ENCODE results near the gene CCDC33. TPM values are rescaled to one million over a fixed set of nuclear protein-coding genes. Genes with fewer than 3 reads are reported as not detected.
A peak's percentile ranks its signal among the peaks of the same experiment; 100 is the strongest.

Gene CCDC33
- total and polyA plus RNA-seq, 2 donors from 2014 or later = 0.63 TPM; not detected in 1

- FAIRE-seq = no peak
- intact Hi-C loops (cut with DNase I) = no loop called here
- H3K9ac ChIP-seq (ENCODE audit: low read length in 3 of 3) = no peak overlapping the region
- H3K27ac ChIP-seq (ENCODE audit: low read depth in 2 of 2, low read length in 2 of 2) = no peak overlapping the region
- no peaks in the 10 kb centered on the region for H3K36me3 ChIP-seq (ENCODE audit: control insufficient read depth in 2 of 3, insufficient read depth in 3 of 3, low read length in 3 of 3)
- no peak overlapping the region for H3K4me3 ChIP-seq (ENCODE audit: low read length in 3 of 3)
- H3K4me1 ChIP-seq (ENCODE audit: control insufficient read depth in 2 of 3, insufficient read depth in 2 of 3, low read depth in 1 of 3, low read length in 3 of 3) = no peaks in the 10 kb centered on the region
- TF ChIP-seq CTCF (IDR thresholded peaks at IDR 0.05; ENCODE audit: borderline replicate concordance, extremely low read depth, insufficient read depth) = no peak
- H3K9me3 ChIP-seq (ENCODE audit: control insufficient read depth in 2 of 3, insufficient read depth in 1 of 3, low read length in 3 of 3) = no peaks in the 10 kb centered on the region
- peak in 1 of 5 donors; percentile 49 for DNase-seq
- no peaks in the 10 kb centered on the region for H3K27me3 ChIP-seq (ENCODE audit: control insufficient read depth, insufficient read depth, low read length)
These were observed 101.0 kb downstream of the CCDC33 start for GRCh38 chr15:74337146-74337545.

GRCh38 chr15:74337607-74338211 lies 101.6 kb downstream of the CCDC33 start:
- H3K27ac ChIP-seq (ENCODE audit: low read depth in 2 of 2, low read length in 2 of 2) = no peak overlapping the region
- H3K9ac ChIP-seq (ENCODE audit: low read length in 3 of 3) = no peak overlapping the region
- no peaks in the 10 kb centered on the region for H3K27me3 ChIP-seq (ENCODE audit: control insufficient read depth, insufficient read depth, low read length)
- no peaks in the 10 kb centered on the region for H3K4me1 ChIP-seq (ENCODE audit: control insufficient read depth in 2 of 3, insufficient read depth in 2 of 3, low read depth in 1 of 3, low read length in 3 of 3)
- H3K9me3 ChIP-seq (ENCODE audit: control insufficient read depth in 2 of 3, insufficient read depth in 1 of 3, low read length in 3 of 3) = no peaks in the 10 kb centered on the region
- no peak overlapping the region for H3K4me3 ChIP-seq (ENCODE audit: low read length in 3 of 3)
- DNase-seq (peak in 1 of 5 donors; percentile 13), FAIRE-seq (no peak)
- H3K36me3 ChIP-seq (ENCODE audit: control insufficient read depth in 2 of 3, insufficient read depth in 3 of 3, low read length in 3 of 3) = no peaks in the 10 kb centered on the region
- TF ChIP-seq CTCF (IDR thresholded peaks at IDR 0.05; ENCODE audit: borderline replicate concordance, extremely low read depth, insufficient read depth) = no peak
- intact Hi-C loops (cut with DNase I) = no loop called here

- intact Hi-C loops (cut with DNase I) = no loop called here
- Histone ChIP-seq H3K9ac (ENCODE audit: low read length in 3 of 3) (no peak overlapping the region), H3K9me3 (ENCODE audit: control insufficient read depth in 2 of 3, insufficient read depth in 1 of 3, low read length in 3 of 3) (no peaks in the 10 kb centered on the region), H3K4me3 (ENCODE audit: low read length in 3 of 3) (no peak overlapping the region), H3K4me1 (ENCODE audit: control insufficient read depth in 2 of 3, insufficient read depth in 2 of 3, low read depth in 1 of 3, low read length in 3 of 3) (no peaks in the 10 kb centered on the region), H3K27me3 (ENCODE audit: control insufficient read depth, insufficient read depth, low read length) (no peaks in the 10 kb centered on the region), H3K36me3 (ENCODE audit: control insufficient read depth in 2 of 3, insufficient read depth in 3 of 3, low read length in 3 of 3) (no peaks in the 10 kb centered on the region), H3K27ac (ENCODE audit: low read depth in 2 of 2, low read length in 2 of 2) (no peak overlapping the region)
- FAIRE-seq (no peak), DNase-seq (peak in 1 of 5 donors; percentile 51)
- TF ChIP-seq CTCF (IDR thresholded peaks at IDR 0.05; ENCODE audit: borderline replicate concordance, extremely low read depth, insufficient read depth) = no peak
These were observed 102.5 kb downstream of the CCDC33 start for GRCh38 chr15:74338676-74339075.

GRCh38 chr15:74339371-74339770 lies 103.2 kb downstream of the CCDC33 start:
- intact Hi-C loops (cut with DNase I) = no loop called here
- FAIRE-seq (no peak), DNase-seq (peak in 1 of 5 donors; percentile 57)
- H3K4me1 ChIP-seq (ENCODE audit: control insufficient read depth in 2 of 3, insufficient read depth in 2 of 3, low read depth in 1 of 3, low read length in 3 of 3) = no peaks in the 10 kb centered on the region
- TF ChIP-seq CTCF (IDR thresholded peaks at IDR 0.05; ENCODE audit: borderline replicate concordance, extremely low read depth, insufficient read depth) = no peak
- no peak overlapping the region for H3K4me3 ChIP-seq (ENCODE audit: low read length in 3 of 3)
- H3K27ac ChIP-seq (ENCODE audit: low read depth in 2 of 2, low read length in 2 of 2) = no peak overlapping the region
- no peak overlapping the region for H3K9ac ChIP-seq (ENCODE audit: low read length in 3 of 3)
- H3K27me3 ChIP-seq (ENCODE audit: control insufficient read depth, insufficient read depth, low read length) = no peaks in the 10 kb centered on the region
- H3K36me3 ChIP-seq (ENCODE audit: control insufficient read depth in 2 of 3, insufficient read depth in 3 of 3, low read length in 3 of 3) = no peaks in the 10 kb centered on the region
- no peaks in the 10 kb centered on the region for H3K9me3 ChIP-seq (ENCODE audit: control insufficient read depth in 2 of 3, insufficient read depth in 1 of 3, low read length in 3 of 3)
